Measurements from ENCODE around the gene BICC1. TPM values are rescaled to one million over a fixed set of nuclear protein-coding genes. Genes with fewer than 3 reads are reported as not detected.

BICC1 gene
- total and polyA plus RNA-seq, 2 of the 13 experiments (the other 11 are each of a cell fraction or from before 2014, with no cell fraction given), result 0.18 to 1.5 TPM

DNA sequence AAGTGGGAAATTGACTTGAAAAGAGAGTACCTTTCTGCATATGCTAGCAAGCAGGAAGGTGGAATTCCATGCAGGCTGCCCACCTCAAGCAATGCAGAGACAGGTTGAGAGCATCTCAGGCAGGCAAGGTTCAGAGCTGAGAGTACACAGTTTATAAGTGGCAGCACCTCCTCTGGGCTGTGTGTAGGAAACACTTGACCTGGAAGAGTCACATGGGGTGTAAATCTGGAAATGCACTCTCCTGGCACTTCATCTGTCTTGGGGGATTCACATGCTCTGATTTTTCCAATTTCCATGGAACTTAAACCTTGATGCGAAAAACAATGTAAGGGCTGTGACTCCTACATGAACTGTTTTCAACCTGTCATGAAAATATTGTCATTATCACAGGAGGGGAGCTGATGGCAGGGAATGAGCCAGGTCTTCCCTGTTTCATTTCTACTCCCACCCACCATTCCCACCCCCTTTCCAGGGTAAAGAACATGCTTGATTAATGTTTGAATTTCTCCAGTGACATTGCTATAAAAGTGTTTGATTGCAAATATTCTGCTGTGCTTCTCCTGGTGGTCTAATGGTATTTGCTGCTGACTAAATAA, 328.3 kb downstream of the BICC1 start (continued):
- TF ChIP-seq ZNF7 (CRISPR knock-in tag; IDR thresholded peaks at IDR 0.05) (no peak), MTF1 (CRISPR knock-in tag; IDR thresholded peaks at IDR 0.05) (no peak), DNMT1 (CRISPR knock-in tag; IDR thresholded peaks at IDR 0.05) (no peak), ZNF205 (CRISPR knock-in tag; IDR thresholded peaks at IDR 0.05) (no peak), ZNF569 (CRISPR knock-in tag; IDR thresholded peaks at IDR 0.05; ENCODE audit: borderline replicate concordance) (no peak), ZNF335 (CRISPR knock-in tag; IDR thresholded peaks at IDR 0.05) (no peak), ZNF629 (CRISPR knock-in tag; conservative IDR thresholded peaks at IDR 0.05) (no peak), ZNF230 (CRISPR knock-in tag; IDR thresholded peaks at IDR 0.05) (no peak), RFX5 (IDR thresholded peaks at IDR 0.05; ENCODE audit: low read depth, low read length) (no peak), KMT2A (CRISPR knock-in tag; IDR thresholded peaks at IDR 0.05) (no peak), WIZ (CRISPR knock-in tag; IDR thresholded peaks at IDR 0.05) (no peak)

DNA sequence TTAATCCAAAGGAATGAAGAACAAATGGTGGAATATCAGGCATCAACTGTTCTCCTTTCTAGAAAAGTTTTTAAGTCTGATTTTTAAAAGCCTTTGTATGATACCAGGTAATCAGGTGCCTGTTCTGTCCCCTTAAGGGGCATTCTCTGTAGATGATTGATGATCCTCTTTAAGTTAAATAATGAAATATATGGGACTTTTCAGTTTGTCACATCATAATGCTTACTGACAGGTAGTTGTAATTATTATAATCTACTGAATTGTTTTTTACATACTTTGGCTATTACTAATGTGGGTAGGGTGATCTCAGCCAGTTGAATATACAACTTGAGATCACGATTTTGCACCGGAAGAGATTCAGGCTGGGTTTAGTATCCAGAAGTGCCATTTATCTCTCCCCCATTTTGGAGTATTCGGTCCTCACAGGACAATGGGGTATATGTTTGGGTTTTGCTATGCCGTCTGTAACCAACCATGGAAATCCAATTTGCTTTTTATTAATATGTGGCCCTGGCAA, 330.2 kb downstream of the BICC1 start:
- WGBS (ENCODE audit: low lambda C conversion rate), result 53% methylated on average over 4 of the region's 4 CpGs
- Histone ChIP-seq H3K9me3 (ENCODE audit: low read length) (no peaks in the 10 kb centered on the region), H4K20me1 (ENCODE audit: insufficient read depth, low read length) (no peaks in the 10 kb centered on the region), H3K4me3 (replicated peaks in 1 of 3; ENCODE audit: insufficient read depth in 1 of 3, low read depth in 2 of 3, low read length in 3 of 3) (no peak overlapping the region), H3K9ac (ENCODE audit: insufficient read depth, low read depth, low read length) (no peak overlapping the region), H2AFZ (ENCODE audit: low read length) (no peak overlapping the region), H3K27me3 (ENCODE audit: control insufficient read depth in 1 of 2, insufficient read depth in 2 of 2, low read length in 2 of 2) (peaks cover 0 to 8% of the 10 kb centered on the region in 2 experiments; a peak in 1 of 5 replicates), H3K79me2 (ENCODE audit: insufficient read depth, low read length) (no peaks in the 10 kb centered on the region), H3K4me2 (ENCODE audit: low read depth, low read length) (no peak overlapping the region), H3K4me1 (ENCODE audit: insufficient read depth, low read length) (no peaks in the 10 kb centered on the region), H3K36me3 (replicated peaks in 1 of 2; ENCODE audit: control insufficient read depth in 1 of 2, insufficient read depth in 2 of 2, low read length in 2 of 2) (no peaks in the 10 kb centered on the region), H3K27ac (ENCODE audit: extremely low read length, insufficient read depth, low read length) (no peak overlapping the region)
- no TSS peak for BruUV-seq (replicated peaks)
- TF ChIP-seq, protein P1, sequence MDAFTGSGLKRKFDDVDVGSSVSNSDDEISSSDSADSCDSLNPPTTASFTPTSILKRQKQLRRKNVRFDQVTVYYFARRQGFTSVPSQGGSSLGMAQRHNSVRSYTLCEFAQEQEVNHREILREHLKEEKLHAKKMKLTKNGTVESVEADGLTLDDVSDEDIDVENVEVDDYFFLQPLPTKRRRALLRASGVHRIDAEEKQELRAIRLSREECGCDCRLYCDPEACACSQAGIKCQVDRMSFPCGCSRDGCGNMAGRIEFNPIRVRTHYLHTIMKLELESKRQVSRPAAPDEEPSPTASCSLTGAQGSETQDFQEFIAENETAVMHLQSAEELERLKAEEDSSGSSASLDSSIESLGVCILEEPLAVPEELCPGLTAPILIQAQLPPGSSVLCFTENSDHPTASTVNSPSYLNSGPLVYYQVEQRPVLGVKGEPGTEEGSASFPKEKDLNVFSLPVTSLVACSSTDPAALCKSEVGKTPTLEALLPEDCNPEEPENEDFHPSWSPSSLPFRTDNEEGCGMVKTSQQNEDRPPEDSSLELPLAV (CRISPR knock-in tag; conservative IDR thresholded peaks at IDR 0.05; ENCODE audit: low read depth), result no peak
- TF ChIP-seq EZH2 (conservative IDR thresholded peaks at IDR 0.05; ENCODE audit: low read depth, low read length) (no peak), ZMAT3 (CRISPR knock-in tag; conservative IDR thresholded peaks at IDR 0.05) (no peak), SAFB2 (CRISPR knock-in tag; IDR thresholded peaks at IDR 0.05; ENCODE audit: borderline replicate concordance, low read depth) (no peak), SUZ12 (IDR thresholded peaks at IDR 0.05; ENCODE audit: low read depth, low read length) (no peak), CBX1 (IDR thresholded peaks at IDR 0.05; ENCODE audit: low read depth) (no peak), ZNF589 (CRISPR knock-in tag; conservative IDR thresholded peaks at IDR 0.05) (no peak), BHLHE40 (IDR thresholded peaks at IDR 0.05; ENCODE audit: low read length) (no peak), ZNF282 (IDR thresholded peaks at IDR 0.05; ENCODE audit: partially characterized antibody) (no peak)
- TF ChIP-seq, protein P2, sequence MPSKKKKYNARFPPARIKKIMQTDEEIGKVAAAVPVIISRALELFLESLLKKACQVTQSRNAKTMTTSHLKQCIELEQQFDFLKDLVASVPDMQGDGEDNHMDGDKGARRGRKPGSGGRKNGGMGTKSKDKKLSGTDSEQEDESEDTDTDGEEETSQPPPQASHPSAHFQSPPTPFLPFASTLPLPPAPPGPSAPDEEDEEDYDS (CRISPR knock-in tag; IDR thresholded peaks at IDR 0.05), result no peak
- TF ChIP-seq, protein P3, sequence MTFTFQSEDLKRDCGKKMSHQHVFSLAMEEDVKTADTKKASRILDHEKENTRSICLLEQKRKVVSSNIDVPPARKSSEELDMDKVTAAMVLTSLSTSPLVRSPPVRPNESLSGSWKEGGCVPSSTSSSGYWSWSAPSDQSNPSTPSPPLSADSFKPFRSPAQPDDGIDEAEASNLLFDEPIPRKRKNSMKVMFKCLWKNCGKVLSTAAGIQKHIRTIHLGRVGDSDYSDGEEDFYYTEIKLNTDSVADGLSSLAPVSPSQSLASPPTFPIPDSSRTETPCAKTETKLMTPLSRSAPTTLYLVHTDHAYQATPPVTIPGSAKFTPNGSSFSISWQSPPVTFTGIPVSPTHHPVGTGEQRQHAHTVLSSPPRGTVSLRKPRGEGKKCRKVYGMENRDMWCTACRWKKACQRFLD (CRISPR knock-in tag; IDR thresholded peaks at IDR 0.05; ENCODE audit: borderline replicate concordance), result no peak
- ChIA-PET CTCF (ENCODE audit: low intra/inter-chr PET ratio, low total read pairs) (no interaction called here), POLR2A (no interaction called here)
- ATAC-seq (no peak), FAIRE-seq (no peak), DNase-seq (ENCODE audit: low spot score) (no peak)
- intact Hi-C loops (cut with micrococcal nuclease; ENCODE audit: unreplicated experiment) (no loop called here), in situ Hi-C loops (cut with HindIII; ENCODE audit: extremely low pct_ligation_motif_present, low pct_unique_long_range_greater_than_20kb) (no loop called here)
